Coronary artery (tissue), 2 donors: ENCODE data around the gene DMGDH.

Experiments
- DNase-seq: peaks from one replicate; pipeline ENCODE4 v3.0.0-alpha.2; 2017; ENCODE audit warnings: low spot score
- H3K27ac ChIP-seq, 2 donors: fragments of 200-600 bp; sonication (generic); one replicate each; pipeline ENCODE4 v1.5.1; 2016 to 2019
- H3K4me3 ChIP-seq: fragments of 200-600 bp; sonication (generic); 2 replicates; pipeline ENCODE4 v1.5.1; 2016; ENCODE audit warnings: mild to moderate bottlenecking, moderate library complexity
- TF ChIP-seq, protein P1 (sequence below): fragments of 200-600 bp; sonication (generic); IDR thresholded peaks from one replicate; pipeline ENCODE4 v1.5.1; 2019; ENCODE audit warnings: antibody characterized with exemption

DMGDH gene

GRCh38 chr5:79048437-79048836, 21.0 kb downstream of the DMGDH start:
- H3K4me3 ChIP-seq, result no peak overlapping the region
- TF ChIP-seq, protein P1, sequence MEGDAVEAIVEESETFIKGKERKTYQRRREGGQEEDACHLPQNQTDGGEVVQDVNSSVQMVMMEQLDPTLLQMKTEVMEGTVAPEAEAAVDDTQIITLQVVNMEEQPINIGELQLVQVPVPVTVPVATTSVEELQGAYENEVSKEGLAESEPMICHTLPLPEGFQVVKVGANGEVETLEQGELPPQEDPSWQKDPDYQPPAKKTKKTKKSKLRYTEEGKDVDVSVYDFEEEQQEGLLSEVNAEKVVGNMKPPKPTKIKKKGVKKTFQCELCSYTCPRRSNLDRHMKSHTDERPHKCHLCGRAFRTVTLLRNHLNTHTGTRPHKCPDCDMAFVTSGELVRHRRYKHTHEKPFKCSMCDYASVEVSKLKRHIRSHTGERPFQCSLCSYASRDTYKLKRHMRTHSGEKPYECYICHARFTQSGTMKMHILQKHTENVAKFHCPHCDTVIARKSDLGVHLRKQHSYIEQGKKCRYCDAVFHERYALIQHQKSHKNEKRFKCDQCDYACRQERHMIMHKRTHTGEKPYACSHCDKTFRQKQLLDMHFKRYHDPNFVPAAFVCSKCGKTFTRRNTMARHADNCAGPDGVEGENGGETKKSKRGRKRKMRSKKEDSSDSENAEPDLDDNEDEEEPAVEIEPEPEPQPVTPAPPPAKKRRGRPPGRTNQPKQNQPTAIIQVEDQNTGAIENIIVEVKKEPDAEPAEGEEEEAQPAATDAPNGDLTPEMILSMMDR, result no peak
- DNase-seq, result no peak
- H3K27ac ChIP-seq, result no peak overlapping the region

DNA sequence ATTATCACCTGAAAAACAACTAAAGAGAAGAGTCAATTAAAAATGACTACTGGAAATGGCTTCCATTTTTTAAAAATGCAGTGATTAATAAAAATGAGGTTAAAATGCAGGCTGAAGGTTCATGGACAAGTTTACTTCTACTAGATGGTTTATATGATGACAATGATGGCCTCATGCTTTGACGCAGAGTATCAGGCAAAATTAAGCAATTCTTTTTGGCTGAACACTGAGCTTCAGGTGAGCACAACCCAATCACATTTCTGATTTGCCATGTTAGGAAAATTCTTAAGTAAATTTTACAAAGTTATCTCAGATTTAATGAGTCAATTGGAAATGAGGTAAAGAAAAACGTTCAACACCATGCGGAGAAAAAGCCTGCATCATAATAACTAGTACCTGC, 22.3 kb downstream of the DMGDH start:
- DNase-seq, result no peak
- H3K27ac ChIP-seq, result no peak overlapping the region
- H3K4me3 ChIP-seq, result no peak overlapping the region
- TF ChIP-seq, protein P1, result no peak

GRCh38 chr5:79042188-79042587, 27.3 kb downstream of the DMGDH start:
- Histone ChIP-seq H3K27ac (no peak overlapping the region), H3K4me3 (no peak overlapping the region)
- DNase-seq, result no peak
- TF ChIP-seq, protein P1, result no peak

DNA sequence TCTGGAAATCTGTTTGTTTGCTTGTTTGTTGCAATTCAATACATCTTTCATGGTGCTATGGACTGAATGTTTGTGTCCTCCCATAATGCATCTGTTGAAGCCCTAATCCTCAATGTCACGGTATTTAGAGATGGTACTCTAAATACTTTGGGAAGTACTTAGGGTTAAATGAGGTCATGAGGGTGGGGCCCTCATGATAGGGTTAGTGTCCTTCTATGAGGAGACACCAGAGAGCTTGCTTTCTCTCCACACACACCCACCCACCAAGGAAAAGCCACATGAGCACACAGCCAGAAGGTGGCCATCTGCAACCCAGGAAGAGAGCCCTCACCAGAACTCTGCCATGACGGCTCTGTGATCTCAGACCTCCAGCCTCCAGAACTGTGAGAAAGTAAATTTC, 32.7 kb downstream of the DMGDH start:
- DNase-seq, result no peak
- TF ChIP-seq, protein P1, result no peak
- H3K4me3 ChIP-seq, result no peak overlapping the region
- no peak overlapping the region for H3K27ac ChIP-seq

GRCh38 chr5:79035237-79035636, 34.2 kb downstream of the DMGDH start:
- TF ChIP-seq, protein P1, result no peak
- no peak for DNase-seq
- no peak overlapping the region for H3K4me3 ChIP-seq
- no peak overlapping the region for H3K27ac ChIP-seq

GRCh38 chr5:79032782-79033181, 36.7 kb downstream of the DMGDH start:
- DNase-seq, result no peak
- no peak overlapping the region for H3K27ac ChIP-seq
- no peak overlapping the region for H3K4me3 ChIP-seq
- TF ChIP-seq, protein P1, result no peak

DNA sequence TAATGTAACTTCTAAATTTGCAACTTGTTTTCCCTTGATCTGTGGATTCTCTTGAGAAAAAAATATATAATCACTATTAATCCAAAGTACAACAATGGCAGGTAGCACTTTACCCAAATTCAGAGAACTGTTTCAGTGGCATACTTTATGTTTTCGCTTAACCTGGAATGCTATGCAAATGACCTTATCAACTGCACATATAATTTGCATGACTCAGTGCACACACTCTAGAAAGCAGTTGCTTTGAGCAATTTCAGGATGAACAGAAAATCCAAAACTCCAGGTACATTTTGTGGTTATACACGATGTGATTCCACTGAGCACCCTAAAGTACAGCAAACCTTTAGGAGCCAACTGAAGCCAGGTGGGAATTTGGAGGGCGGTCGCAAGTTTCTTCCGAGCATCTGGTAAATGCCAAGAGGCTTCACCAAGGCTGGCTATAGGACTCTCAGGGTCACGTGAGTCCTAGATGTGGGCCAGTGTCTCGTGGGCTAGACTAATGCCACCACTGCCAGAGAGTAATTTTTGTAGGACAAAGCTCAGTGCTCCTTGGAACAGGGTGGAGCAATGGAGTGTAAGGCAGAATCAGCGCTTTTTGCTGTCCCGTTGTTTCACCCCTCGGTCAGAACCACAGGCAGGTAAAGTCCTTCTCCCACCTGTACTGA, 37.3 kb downstream of the DMGDH start:
- no peak for DNase-seq
- Histone ChIP-seq H3K27ac (no peak overlapping the region), H3K4me3 (no peak overlapping the region)
- TF ChIP-seq, protein P1, result no peak
